ENCODE measurements around the gene IRAK2. TPM values are rescaled to one million over a fixed set of nuclear protein-coding genes. Genes with fewer than 3 reads are reported as not detected.

The IRAK2 gene
- total RNA-seq, 1 donor: 4.0 TPM

- Histone ChIP-seq H3K4me3 (ENCODE audit: insufficient read depth, low read length) (no peak overlapping the region), H2AFZ (ENCODE audit: low read length) (no peak overlapping the region), H3K79me2 (ENCODE audit: insufficient read depth, low read length) (no peaks in the 10 kb centered on the region), H3K4me1 (ENCODE audit: insufficient read depth, low read length) (no peaks in the 10 kb centered on the region), H3K9me3 (ENCODE audit: low read depth, low read length) (no peaks in the 10 kb centered on the region), H3K27ac (ENCODE audit: low read depth, low read length) (no peak overlapping the region), H3K36me3 (ENCODE audit: insufficient read depth, low read length) (peaks cover 10% of the 10 kb centered on the region), H3K27me3 (ENCODE audit: insufficient read depth, low read length) (no peaks in the 10 kb centered on the region), H4K20me1 (ENCODE audit: insufficient read depth, low read length) (no peaks in the 10 kb centered on the region), H3K4me2 (ENCODE audit: insufficient read depth, low read length) (no peak overlapping the region)
- no peak for TF ChIP-seq CTCF (IDR thresholded peaks at IDR 0.05; ENCODE audit: extremely low read depth, low read depth, low read length)
- DNase-seq (ENCODE audit: insufficient read length, low spot score, missing footprints): no peak
These were observed 48.6 kb downstream of the IRAK2 start for GRCh38 chr3:10213156-10213792.

GRCh38 chr3:10215578-10216368, 51.1 kb downstream of the IRAK2 start:
- no peak overlapping the region for H3K4me2 ChIP-seq (ENCODE audit: insufficient read depth, low read length)
- no peaks in the 10 kb centered on the region for H4K20me1 ChIP-seq (ENCODE audit: insufficient read depth, low read length)
- H3K27me3 ChIP-seq (ENCODE audit: insufficient read depth, low read length): no peaks in the 10 kb centered on the region
- no peak overlapping the region for H2AFZ ChIP-seq (ENCODE audit: low read length)
- no peaks in the 10 kb centered on the region for H3K79me2 ChIP-seq (ENCODE audit: insufficient read depth, low read length)
- no peaks in the 10 kb centered on the region for H3K4me1 ChIP-seq (ENCODE audit: insufficient read depth, low read length)
- DNase-seq (ENCODE audit: insufficient read length, low spot score, missing footprints): no peak
- no peaks in the 10 kb centered on the region for H3K9me3 ChIP-seq (ENCODE audit: low read depth, low read length)
- H3K4me3 ChIP-seq (ENCODE audit: insufficient read depth, low read length): no peak overlapping the region
- no peak for TF ChIP-seq CTCF (IDR thresholded peaks at IDR 0.05; ENCODE audit: extremely low read depth, low read depth, low read length)
- H3K27ac ChIP-seq (ENCODE audit: low read depth, low read length): no peak overlapping the region
- peaks cover 13% of the 10 kb centered on the region for H3K36me3 ChIP-seq (ENCODE audit: insufficient read depth, low read length)

GRCh38 chr3:10217359-10217758, 52.6 kb downstream of the IRAK2 start:
- Histone ChIP-seq H3K79me2 (ENCODE audit: insufficient read depth, low read length) (no peaks in the 10 kb centered on the region), H3K9me3 (ENCODE audit: low read depth, low read length) (no peaks in the 10 kb centered on the region), H3K4me1 (ENCODE audit: insufficient read depth, low read length) (peaks cover 3% of the 10 kb centered on the region), H2AFZ (ENCODE audit: low read length) (no peak overlapping the region), H3K4me2 (ENCODE audit: insufficient read depth, low read length) (no peak overlapping the region), H3K27ac (ENCODE audit: low read depth, low read length) (no peak overlapping the region), H3K36me3 (ENCODE audit: insufficient read depth, low read length) (peaks cover 13% of the 10 kb centered on the region), H3K4me3 (ENCODE audit: insufficient read depth, low read length) (no peak overlapping the region), H3K27me3 (ENCODE audit: insufficient read depth, low read length) (no peaks in the 10 kb centered on the region), H4K20me1 (ENCODE audit: insufficient read depth, low read length) (no peaks in the 10 kb centered on the region)
- no peak for TF ChIP-seq CTCF (IDR thresholded peaks at IDR 0.05; ENCODE audit: extremely low read depth, low read depth, low read length)
- no peak for DNase-seq (ENCODE audit: insufficient read length, low spot score, missing footprints)

GRCh38 chr3:10219737-10220136, 55.0 kb downstream of the IRAK2 start:
- no peak for TF ChIP-seq CTCF (IDR thresholded peaks at IDR 0.05; ENCODE audit: extremely low read depth, low read depth, low read length)
- H3K27ac ChIP-seq (ENCODE audit: low read depth, low read length): no peak overlapping the region
- peaks cover 6% of the 10 kb centered on the region for H3K4me1 ChIP-seq (ENCODE audit: insufficient read depth, low read length)
- H3K4me3 ChIP-seq (ENCODE audit: insufficient read depth, low read length): no peak overlapping the region
- no peaks in the 10 kb centered on the region for H4K20me1 ChIP-seq (ENCODE audit: insufficient read depth, low read length)
- no peaks in the 10 kb centered on the region for H3K79me2 ChIP-seq (ENCODE audit: insufficient read depth, low read length)
- peaks cover 10% of the 10 kb centered on the region for H3K36me3 ChIP-seq (ENCODE audit: insufficient read depth, low read length)
- H3K9me3 ChIP-seq (ENCODE audit: low read depth, low read length): no peaks in the 10 kb centered on the region
- H2AFZ ChIP-seq (ENCODE audit: low read length): no peak overlapping the region
- DNase-seq (ENCODE audit: insufficient read length, low spot score, missing footprints): no peak
- H3K4me2 ChIP-seq (ENCODE audit: insufficient read depth, low read length): no peak overlapping the region
- H3K27me3 ChIP-seq (ENCODE audit: insufficient read depth, low read length): no peaks in the 10 kb centered on the region

Data from osteoblast (primary cell).